PC-9 (cell line): ENCODE results near the gene CUX1.

Experiments
- EZH2 ChIP-seq: fragments of 200-600 bp; sonication (generic); IDR thresholded peaks from 2 replicates; pipeline ENCODE4 v1.8.0; 2017; ENCODE audit warnings: antibody characterized with exemption, low read depth
- TF ChIP-seq, protein P1 (sequence below): fragments of 200-600 bp; sonication (generic); conservative IDR thresholded peaks from 2 replicates; pipeline ENCODE4 v1.6.1; 2017; ENCODE audit warnings: mixed run types, antibody characterized with exemption, mild to moderate bottlenecking, moderate library complexity

DNA sequence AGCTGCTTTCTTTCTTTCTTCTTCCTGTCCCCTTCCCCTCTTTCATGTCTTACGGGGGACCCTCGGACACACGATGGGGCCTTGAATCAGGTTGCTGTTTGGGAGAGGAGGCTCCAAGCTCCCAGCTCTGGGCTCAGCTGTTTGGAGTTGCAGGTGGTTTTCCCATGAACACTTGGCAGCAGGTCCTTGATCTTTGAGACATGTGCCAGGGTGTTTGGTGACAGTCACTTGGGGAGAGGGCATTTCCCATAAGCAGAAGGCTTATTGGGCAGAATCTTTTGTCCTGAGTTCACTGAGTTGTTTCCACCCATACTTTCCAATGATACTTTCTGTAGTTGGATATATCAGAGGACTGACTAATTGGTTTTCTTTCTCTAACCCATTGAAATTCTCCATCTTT lies 364.6 kb downstream of the CUX1 start:
- TF ChIP-seq, protein P1, sequence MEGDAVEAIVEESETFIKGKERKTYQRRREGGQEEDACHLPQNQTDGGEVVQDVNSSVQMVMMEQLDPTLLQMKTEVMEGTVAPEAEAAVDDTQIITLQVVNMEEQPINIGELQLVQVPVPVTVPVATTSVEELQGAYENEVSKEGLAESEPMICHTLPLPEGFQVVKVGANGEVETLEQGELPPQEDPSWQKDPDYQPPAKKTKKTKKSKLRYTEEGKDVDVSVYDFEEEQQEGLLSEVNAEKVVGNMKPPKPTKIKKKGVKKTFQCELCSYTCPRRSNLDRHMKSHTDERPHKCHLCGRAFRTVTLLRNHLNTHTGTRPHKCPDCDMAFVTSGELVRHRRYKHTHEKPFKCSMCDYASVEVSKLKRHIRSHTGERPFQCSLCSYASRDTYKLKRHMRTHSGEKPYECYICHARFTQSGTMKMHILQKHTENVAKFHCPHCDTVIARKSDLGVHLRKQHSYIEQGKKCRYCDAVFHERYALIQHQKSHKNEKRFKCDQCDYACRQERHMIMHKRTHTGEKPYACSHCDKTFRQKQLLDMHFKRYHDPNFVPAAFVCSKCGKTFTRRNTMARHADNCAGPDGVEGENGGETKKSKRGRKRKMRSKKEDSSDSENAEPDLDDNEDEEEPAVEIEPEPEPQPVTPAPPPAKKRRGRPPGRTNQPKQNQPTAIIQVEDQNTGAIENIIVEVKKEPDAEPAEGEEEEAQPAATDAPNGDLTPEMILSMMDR = no peak
- TF ChIP-seq EZH2 = no peak
